Measurements from ENCODE around the gene PLXNA4. TPM values are rescaled to one million over a fixed set of nuclear protein-coding genes. Genes with fewer than 3 reads are reported as not detected.

PLXNA4 gene
- total and polyA plus RNA-seq, 2 donors from 2014 or later, result 0.17 to 3.5 TPM

GRCh38 chr7:132388688-132389087, 187.6 kb downstream of the PLXNA4 start:
- H3K27me3 ChIP-seq (ENCODE audit: control insufficient read depth, insufficient read depth, low read length), result no peaks in the 10 kb centered on the region
- no peak overlapping the region for H3K4me3 ChIP-seq (ENCODE audit: low read length in 3 of 3)
- intact Hi-C loops (cut with DNase I), result no loop called here
- TF ChIP-seq CTCF (IDR thresholded peaks at IDR 0.05; ENCODE audit: borderline replicate concordance, extremely low read depth, insufficient read depth), result no peak
- H3K36me3 ChIP-seq (ENCODE audit: control insufficient read depth in 2 of 3, insufficient read depth in 3 of 3, low read length in 3 of 3), result no peaks in the 10 kb centered on the region
- no peak for DNase-seq
- H3K27ac ChIP-seq (ENCODE audit: low read depth in 2 of 2, low read length in 2 of 2), result no peak overlapping the region
- FAIRE-seq, result no peak
- peaks cover 3 to 18% (median 3%) of the 10 kb centered on the region in 3 donors for H3K4me1 ChIP-seq (ENCODE audit: control insufficient read depth in 2 of 3, insufficient read depth in 2 of 3, low read depth in 1 of 3, low read length in 3 of 3)
- no peak overlapping the region for H3K9ac ChIP-seq (ENCODE audit: low read length in 3 of 3)
- H3K9me3 ChIP-seq (ENCODE audit: control insufficient read depth in 2 of 3, insufficient read depth in 1 of 3, low read length in 3 of 3), result no peaks in the 10 kb centered on the region

- Histone ChIP-seq H3K4me1 (ENCODE audit: control insufficient read depth in 2 of 3, insufficient read depth in 2 of 3, low read depth in 1 of 3, low read length in 3 of 3) (peaks cover 3 to 19% (median 3%) of the 10 kb centered on the region in 3 donors), H3K27me3 (ENCODE audit: control insufficient read depth, insufficient read depth, low read length) (no peaks in the 10 kb centered on the region), H3K9me3 (ENCODE audit: control insufficient read depth in 2 of 3, insufficient read depth in 1 of 3, low read length in 3 of 3) (no peaks in the 10 kb centered on the region), H3K4me3 (ENCODE audit: low read length in 3 of 3) (no peak overlapping the region), H3K36me3 (ENCODE audit: control insufficient read depth in 2 of 3, insufficient read depth in 3 of 3, low read length in 3 of 3) (no peaks in the 10 kb centered on the region), H3K9ac (ENCODE audit: low read length in 3 of 3) (no peak overlapping the region), H3K27ac (ENCODE audit: low read depth in 2 of 2, low read length in 2 of 2) (no peak overlapping the region)
- FAIRE-seq (no peak), DNase-seq (peak in 3 of 5 donors; percentile 26 to 43 (median 36))
- intact Hi-C loops (cut with DNase I), result no loop called here
- no peak for TF ChIP-seq CTCF (IDR thresholded peaks at IDR 0.05; ENCODE audit: borderline replicate concordance, extremely low read depth, insufficient read depth)
Measured at GRCh38 chr7:132387596-132387995, 188.7 kb downstream of the PLXNA4 start.

- no peaks in the 10 kb centered on the region for H3K9me3 ChIP-seq (ENCODE audit: control insufficient read depth in 2 of 3, insufficient read depth in 1 of 3, low read length in 3 of 3)
- no peak overlapping the region for H3K27ac ChIP-seq (ENCODE audit: low read depth in 2 of 2, low read length in 2 of 2)
- no peak overlapping the region for H3K4me3 ChIP-seq (ENCODE audit: low read length in 3 of 3)
- DNase-seq (peak; percentile 85 to 92 (median 87)), FAIRE-seq (no peak)
- H3K9ac ChIP-seq (ENCODE audit: low read length in 3 of 3), result no peak overlapping the region
- H3K4me1 ChIP-seq (ENCODE audit: control insufficient read depth in 2 of 3, insufficient read depth in 2 of 3, low read depth in 1 of 3, low read length in 3 of 3), result peaks cover 3 to 19% (median 6%) of the 10 kb centered on the region in 3 donors
- H3K27me3 ChIP-seq (ENCODE audit: control insufficient read depth, insufficient read depth, low read length), result no peaks in the 10 kb centered on the region
- no peak for TF ChIP-seq CTCF (IDR thresholded peaks at IDR 0.05; ENCODE audit: borderline replicate concordance, extremely low read depth, insufficient read depth)
- H3K36me3 ChIP-seq (ENCODE audit: control insufficient read depth in 2 of 3, insufficient read depth in 3 of 3, low read length in 3 of 3), result no peaks in the 10 kb centered on the region
- intact Hi-C loops (cut with DNase I), result no loop called here
Measured at GRCh38 chr7:132386201-132386681, 190.0 kb downstream of the PLXNA4 start.

GRCh38 chr7:132383962-132384361, 192.3 kb downstream of the PLXNA4 start:
- no peak overlapping the region for H3K9ac ChIP-seq (ENCODE audit: low read length in 3 of 3)
- no peak overlapping the region for H3K4me3 ChIP-seq (ENCODE audit: low read length in 3 of 3)
- no peaks in the 10 kb centered on the region for H3K9me3 ChIP-seq (ENCODE audit: control insufficient read depth in 2 of 3, insufficient read depth in 1 of 3, low read length in 3 of 3)
- H3K27ac ChIP-seq (ENCODE audit: low read depth in 2 of 2, low read length in 2 of 2), result no peak overlapping the region
- H3K4me1 ChIP-seq (ENCODE audit: control insufficient read depth in 2 of 3, insufficient read depth in 2 of 3, low read depth in 1 of 3, low read length in 3 of 3), result peaks cover 3 to 19% (median 13%) of the 10 kb centered on the region in 3 donors
- no peak for FAIRE-seq
- DNase-seq, result no peak
- TF ChIP-seq CTCF (IDR thresholded peaks at IDR 0.05; ENCODE audit: borderline replicate concordance, extremely low read depth, insufficient read depth), result no peak
- intact Hi-C loops (cut with DNase I), result no loop called here
- no peaks in the 10 kb centered on the region for H3K27me3 ChIP-seq (ENCODE audit: control insufficient read depth, insufficient read depth, low read length)
- no peaks in the 10 kb centered on the region for H3K36me3 ChIP-seq (ENCODE audit: control insufficient read depth in 2 of 3, insufficient read depth in 3 of 3, low read length in 3 of 3)
